GM18951 (cell line): Measurements from ENCODE around the gene SPECC1.
"Not testable (repeated sequence)": the region's sequence is repeated elsewhere in the genome, so short reads cannot be mapped to it uniquely, and the experiment has no call there.

Experiments
- POLR2A ChIP-seq: IDR thresholded peaks from 4 replicates; pipeline ENCODE4 v1.6.1; 2011; ENCODE audit warnings: mild to moderate bottlenecking; ENCODE audit not compliant: insufficient read length, insufficient read depth; ENCODE audit errors: extremely low read depth
- in situ Hi-C: fragments of 300-500 bp; cut with MboI; formaldehyde crosslinking; loops from one replicate; pipeline ENCODE4 v1.12.0; 2022; ENCODE audit warnings: low sequenced_read_pairs, mixed read lengths, inconsistent platforms; ENCODE audit not compliant: unreplicated experiment

The SPECC1 gene

DNA sequence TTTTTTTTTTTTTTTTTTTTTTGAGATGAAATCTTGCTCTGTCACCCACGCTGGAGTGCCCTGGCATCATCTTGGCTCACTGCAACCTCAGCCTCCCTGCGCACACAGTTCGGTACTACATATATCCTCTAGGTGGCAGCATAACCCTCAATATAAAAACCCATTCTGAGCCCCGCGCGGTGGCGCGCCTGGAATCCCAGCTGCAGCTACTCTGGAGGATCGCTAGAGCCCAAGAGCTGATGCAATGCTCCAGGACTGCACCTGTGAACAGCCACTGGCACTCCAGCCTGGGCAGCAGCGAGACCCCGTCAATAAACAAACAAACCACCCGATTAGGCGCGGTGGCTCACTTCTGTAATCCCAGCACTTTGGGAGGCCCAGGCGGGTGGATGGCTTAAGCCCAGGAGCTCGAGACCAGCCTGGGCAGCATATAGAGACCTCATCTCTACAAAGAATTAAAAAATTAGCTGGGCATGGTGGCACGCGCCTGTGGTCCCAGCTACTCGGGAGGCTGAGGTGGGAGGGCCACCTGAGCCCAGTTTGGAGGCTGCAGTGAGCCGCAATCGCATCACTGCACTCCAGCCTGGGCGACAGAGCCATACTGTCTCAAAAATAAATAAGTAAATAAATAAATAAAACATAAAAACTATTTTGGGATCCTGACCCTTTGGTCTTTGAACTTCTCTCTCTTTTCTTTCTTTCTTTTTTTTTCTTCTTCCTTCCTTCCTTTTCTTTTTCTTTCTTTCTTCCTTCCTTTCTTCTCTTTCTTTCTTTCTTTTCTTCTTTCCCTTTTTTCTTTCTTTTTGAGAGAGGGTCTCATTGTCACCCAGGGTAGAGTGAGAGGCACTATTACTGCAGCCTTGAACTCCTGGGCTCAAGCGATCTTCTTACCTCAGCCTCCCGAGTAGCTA is 16.1 kb upstream of the SPECC1 start:
- no peak for TF ChIP-seq POLR2A
- in situ Hi-C loops: loop anchor here (5.0 to 10.0 kb wide), 3 partner anchors 119 to 322 kb away; no protein-coding TSS in a partner anchor

DNA sequence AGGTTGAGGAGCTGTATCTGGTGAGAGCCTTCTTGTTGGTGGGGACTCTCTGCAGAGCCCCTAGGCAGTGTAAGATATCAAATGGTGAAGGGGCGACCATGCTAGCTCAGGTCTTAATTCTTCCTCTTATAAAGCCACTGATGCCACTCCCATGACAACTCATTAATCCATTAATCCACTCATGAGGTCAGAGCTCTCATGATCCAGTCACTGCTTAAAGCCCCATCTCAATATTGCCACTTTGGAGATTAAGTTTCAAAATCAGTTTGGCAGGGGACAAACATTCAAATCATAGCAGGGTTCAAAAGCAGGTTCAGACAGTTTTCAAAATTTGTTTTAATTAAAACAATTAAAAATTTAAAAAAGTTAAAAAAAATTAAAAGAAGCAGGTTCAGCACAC is 13.1 kb upstream of the SPECC1 start:
- in situ Hi-C loops: loop anchor here (10.0 kb wide), 1 partner anchor 319 kb away; no protein-coding TSS in a partner anchor
- no peak for TF ChIP-seq POLR2A

DNA sequence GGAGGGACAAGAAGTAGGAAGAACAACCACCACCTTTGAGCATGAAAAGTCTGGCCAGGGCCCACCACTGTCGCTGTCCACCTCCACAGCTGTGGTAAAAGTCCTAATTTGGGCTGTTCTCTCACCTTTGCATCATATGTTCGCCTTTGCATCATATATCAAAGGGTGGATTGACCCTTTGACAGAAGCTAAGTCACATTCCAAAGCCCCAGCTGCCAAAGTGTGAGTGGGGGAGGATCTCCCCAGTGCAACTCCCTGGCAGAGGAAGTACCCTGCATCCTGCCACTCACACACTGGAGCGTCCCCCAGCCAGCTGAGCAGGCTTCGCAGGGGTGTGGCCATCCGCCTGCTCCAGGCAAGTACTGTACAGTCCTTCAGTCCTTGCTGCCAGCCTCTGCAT is 12.7 kb upstream of the SPECC1 start:
- TF ChIP-seq POLR2A: no peak
- in situ Hi-C loops: loop anchor here (10.0 kb wide), 1 partner anchor 318 kb away; no protein-coding TSS in a partner anchor

DNA sequence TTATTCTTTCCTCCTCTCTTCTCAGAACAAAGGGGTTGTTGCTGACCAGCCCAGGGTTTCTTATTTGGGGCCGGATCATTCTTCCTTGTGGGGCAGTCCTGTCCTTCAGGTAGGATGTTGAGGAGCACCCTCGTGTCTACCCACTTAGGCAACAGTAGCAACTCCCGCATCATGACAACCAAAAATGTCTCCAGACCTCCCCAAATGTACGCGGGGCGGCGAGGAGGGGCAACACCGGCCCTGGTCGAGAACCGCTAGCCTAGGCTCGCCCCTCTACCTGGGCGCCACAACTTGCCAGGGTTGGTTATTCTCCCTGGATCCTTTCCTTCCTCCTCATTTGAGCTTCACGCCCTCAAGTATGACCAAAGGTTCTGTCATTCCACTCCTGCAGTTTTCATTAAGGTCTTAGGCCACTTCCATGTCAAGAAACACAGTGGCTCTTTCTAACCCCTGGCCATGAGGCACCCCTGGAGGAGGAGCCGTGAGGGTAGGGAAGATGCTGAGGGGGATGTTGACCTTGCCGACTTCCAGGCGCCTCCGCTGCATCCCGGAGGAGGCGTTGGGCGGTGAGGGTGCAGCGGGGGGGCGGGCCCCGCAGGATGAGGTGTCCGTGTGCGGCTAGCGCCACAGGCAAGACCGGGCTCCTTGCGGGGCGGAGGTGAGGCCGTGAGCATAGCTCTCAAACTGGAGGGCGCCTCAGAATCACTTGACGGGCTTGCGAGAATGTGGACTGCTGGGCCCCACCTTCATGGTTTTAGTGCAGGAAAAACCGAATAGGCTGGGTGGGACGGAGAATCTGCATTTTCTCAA is 712 bp upstream of the SPECC1 start:
- in situ Hi-C loops: no loop called here
- TF ChIP-seq POLR2A: no peak

DNA sequence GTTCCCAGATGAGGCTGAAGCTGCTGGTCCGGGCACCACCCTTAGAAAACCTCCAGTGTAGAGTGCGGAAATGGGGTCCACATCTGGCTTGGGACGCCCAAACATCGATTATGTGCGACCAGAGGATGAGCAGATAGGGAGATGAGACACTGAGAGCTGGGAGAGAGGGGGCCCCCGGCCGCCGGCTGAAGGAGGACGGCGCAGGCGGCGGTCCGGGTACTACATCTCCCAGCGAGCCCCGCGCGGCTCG is 182 bp upstream of the SPECC1 start:
- peak; percentile 25 for TF ChIP-seq POLR2A
- in situ Hi-C loops: no loop called here

DNA sequence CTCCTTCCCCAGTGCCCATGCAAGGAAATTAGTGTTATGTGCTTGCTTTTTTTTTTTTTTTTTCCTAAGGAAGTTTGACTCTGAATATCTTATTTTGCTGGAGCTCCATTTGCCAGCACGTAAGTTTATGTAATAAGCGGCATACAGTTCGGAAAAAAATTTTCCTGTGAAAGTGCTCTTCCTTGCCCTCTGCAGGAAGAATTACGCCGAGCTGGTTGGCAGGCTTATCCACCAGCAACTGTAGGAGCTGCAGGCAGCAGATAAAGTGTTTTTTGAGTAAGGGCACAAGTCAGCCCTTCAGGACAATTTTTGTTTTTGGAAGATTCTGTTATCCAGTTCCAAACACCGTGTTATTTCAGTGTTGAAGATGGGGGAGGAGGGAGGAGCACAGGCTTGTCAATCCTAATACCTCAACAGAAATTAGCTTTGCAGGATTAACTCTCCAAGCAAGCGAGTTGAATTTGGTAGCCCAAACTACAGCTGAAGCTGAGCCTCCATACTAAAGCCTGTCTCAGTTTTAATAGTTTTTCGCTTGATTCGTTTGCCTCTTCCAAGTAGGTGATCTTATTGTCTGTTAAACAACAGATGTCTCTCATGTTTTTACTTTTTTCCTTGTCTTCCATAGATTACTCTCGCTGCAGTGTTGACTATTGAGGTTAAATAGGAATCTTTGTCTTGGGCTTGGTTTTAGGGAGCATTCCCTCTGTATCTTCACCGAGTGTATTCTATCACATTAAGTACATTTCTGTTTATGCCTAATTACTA is 1.1 kb downstream of the SPECC1 start:
- in situ Hi-C loops: no loop called here
- no peak for TF ChIP-seq POLR2A

DNA sequence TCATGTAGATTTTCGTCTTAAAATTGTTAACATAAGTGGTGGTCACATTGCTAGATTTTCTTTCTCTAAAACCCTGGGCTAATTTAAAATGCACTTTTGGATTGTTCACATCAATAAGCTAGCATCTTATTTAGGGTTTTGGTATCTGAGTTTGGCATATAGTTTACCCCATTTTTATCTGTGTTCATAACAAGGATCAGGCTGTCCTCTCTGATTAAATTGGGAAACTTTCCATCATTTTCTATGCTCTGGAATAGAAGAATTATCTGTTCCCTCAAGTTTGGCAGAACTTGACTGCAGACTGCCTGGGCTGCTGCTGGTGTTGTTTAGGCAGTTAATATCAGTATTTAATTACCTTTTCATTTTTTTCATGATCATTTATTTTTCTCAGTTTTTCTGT is 1.8 kb downstream of the SPECC1 start:
- TF ChIP-seq POLR2A: no peak
- in situ Hi-C loops: no loop called here

DNA sequence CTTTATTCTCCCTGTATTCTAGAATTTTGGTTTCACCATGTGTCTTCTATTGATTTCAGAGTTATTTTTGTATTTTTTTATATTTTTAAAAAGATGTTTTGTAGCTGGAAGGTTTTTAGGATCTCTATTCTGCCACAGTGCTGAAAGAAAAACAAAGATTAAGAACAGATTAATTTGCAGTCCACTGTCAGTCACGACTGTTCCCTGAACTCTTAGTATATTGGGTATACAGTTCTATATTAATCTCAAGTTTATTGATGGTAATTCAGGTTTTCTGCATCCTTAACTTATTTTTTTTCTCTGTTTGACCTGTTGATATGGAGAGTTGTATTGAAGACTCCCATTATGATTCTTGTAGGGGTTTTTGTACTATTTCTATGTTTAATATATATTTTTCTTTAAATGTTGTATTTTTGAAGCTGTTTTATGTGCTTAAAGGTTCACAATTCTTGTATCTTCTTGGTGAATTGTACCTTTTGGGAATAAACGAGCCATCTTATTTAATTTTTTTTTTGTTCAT is 2.9 kb downstream of the SPECC1 start:
- no peak for TF ChIP-seq POLR2A
- in situ Hi-C loops: no loop called here

DNA sequence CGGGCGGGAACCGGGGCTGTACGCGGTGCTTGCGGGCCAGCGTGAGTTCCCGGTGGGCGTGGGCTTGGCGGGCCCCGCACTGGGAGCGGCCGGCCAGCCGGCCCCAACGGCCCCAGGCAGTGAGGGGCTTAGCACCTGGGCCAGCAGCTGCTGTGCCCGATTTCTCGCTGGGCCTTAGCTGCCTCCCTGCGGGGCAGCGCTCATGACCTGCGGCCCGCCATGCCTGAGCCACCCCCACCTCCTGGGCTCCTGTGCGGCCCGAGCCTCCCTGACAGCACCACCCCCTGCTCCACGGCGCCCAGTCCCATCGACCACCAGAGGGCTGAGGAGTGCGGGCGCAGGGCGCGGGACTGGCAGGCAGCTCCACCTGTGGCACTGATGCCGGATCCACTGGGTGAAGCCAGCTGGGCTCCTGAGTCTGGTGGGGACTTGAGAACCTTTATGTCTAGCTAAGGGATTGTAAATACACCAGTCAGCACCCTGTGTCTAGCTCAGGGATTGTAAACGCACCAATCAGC is 7.4 kb downstream of the SPECC1 start:
- in situ Hi-C loops: not testable (repeated sequence)

DNA sequence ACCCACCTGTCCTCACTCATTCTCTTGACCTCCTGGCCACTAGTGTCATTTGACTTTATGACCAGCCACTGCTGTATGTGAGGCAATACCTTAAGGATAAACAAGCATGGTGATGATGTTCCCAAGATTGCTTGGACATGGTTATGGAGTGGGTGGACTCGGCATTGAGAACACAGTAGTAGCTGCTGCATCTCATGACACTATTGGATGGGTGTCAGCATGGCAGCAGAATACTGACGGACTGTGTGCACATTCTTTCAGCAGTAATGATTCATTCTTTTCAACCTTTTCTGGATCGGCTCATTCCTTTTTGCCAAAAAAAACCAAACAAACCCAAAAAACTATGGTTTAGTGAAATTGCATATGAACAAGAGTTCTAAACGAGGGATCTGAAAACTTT is 13.5 kb downstream of the SPECC1 start:
- TF ChIP-seq POLR2A: no peak
- in situ Hi-C loops: no loop called here

DNA sequence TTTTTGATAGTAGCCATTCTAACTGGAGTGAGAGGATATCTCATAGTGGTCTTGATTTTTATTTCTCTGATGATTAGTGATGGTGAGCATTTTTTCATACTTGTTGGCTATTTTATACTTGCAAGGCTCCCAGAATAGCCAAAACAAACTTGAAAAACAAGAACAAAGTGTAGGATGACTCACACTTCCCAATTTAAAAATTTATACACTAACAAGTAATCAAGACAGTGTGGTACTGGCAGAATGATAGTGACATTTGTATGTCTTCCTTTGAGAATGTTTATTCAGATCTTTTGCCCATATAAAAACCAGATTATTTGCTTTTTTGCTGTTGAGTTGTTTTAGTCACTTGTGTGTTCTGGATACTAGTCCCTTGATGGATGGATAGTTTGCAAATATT is 17.8 kb downstream of the SPECC1 start:
- in situ Hi-C loops: no loop called here

DNA sequence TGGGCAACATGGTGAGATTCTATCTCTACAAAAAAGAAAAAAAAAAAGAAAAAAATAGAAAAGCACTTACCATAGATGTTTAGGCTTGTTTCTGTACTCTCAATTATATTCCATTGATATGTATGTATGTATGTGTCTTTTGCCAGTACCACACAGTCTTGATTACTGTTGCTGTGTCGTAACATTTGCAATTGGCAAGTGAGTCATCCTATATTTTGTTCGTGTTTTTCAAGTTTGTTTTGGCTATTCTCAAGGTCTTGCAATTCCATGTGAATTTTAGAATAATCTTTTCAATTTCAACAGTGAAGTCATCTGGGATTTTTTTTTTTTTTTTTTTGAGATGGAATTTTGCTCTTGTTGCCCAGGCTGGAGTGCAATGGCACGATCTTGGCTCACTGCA is 19.3 kb downstream of the SPECC1 start:
- in situ Hi-C loops: no loop called here
- TF ChIP-seq POLR2A: no peak

More for the DNA sequence above, 17.8 kb downstream of the SPECC1 start:
- no peak for TF ChIP-seq POLR2A

DNA sequence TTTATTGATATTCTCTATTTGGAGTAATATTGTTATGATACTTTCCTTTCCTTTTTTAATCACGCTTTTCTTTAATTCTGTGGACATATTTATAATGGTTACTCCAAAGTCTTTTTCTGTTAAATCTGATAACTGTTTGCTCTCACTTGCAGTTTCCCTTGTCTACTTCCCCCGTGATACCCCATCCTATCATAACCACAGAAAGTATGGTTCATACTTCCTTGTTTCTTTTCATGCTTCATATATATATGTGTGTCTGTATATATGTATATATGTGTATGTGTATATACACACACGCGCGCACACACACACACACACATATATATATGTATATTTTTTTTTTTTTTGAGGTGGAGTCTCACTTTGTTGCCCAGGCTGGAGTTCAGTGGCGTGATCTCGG is 23.5 kb downstream of the SPECC1 start:
- in situ Hi-C loops: no loop called here
- TF ChIP-seq POLR2A: no peak
